HCT116 (cell line): ENCODE results near the gene TMEM184B. TPM values are rescaled to one million over a fixed set of nuclear protein-coding genes. Genes with fewer than 3 reads are reported as not detected.

Source experiments
- ATAC-seq: fragments of 200-7000 bp; cut with Tn5 transposase; 2 replicates; pipeline ENCODE4 v1.9.1; 2020; ENCODE audit warnings: mild to moderate bottlenecking, moderate library complexity
- BruUV-seq: library from RNA; stranded (reverse); fragments of 400-500 nt; replicated peaks from 2 replicates; lab custom pipeline; 2021; lab: Mats Ljungman, UMichigan
- CTCF ChIA-PET: fragments of 300-600 bp; sonication (Branson Sonifier 250); formaldehyde crosslinking; loops from one replicate; lab custom pipeline; 2021; ENCODE audit warnings: antibody characterized with exemption; lab: Charles Lee
- POLR2A ChIA-PET: fragments of 300-600, 350-600 bp; sonication (Branson Sonifier 250); formaldehyde crosslinking; loops from one replicate; lab custom pipeline; 2021; ENCODE audit warnings: antibody characterized with exemption; lab: Charles Lee
- RAD21 ChIA-PET, 2 experiments: fragments of 300-600 bp; sonication (Branson Sonifier 250); formaldehyde crosslinking; loops; one replicate each; lab custom pipeline; 2023; ENCODE audit warnings: low total read pairs in 2 of 2; ENCODE audit not compliant: uncharacterized antibody in 2 of 2, unreplicated experiment in 2 of 2, low non-redundant PET in 1 of 2; lab: Charles Lee
- DNase-seq: peaks from one replicate; pipeline ENCODE4 v3.0.0-alpha.2; 2010; ENCODE audit warnings: low read depth, low spot score
- H2AFZ ChIP-seq: fragments of 200-600 bp; shearing (Covaris generic), sonication (generic); 2 replicates; pipeline ENCODE4 v1.6.1; 2017; ENCODE audit warnings: low read depth, mixed run types, mixed read lengths, antibody characterized with exemption, low read length; ENCODE audit not compliant: poor library complexity, severe bottlenecking
- H3K27ac ChIP-seq: 2 replicates; pipeline ENCODE4 v1.5.1; 2012; ENCODE audit warnings: low read depth, low read length
- H3K27me3 ChIP-seq: fragments of 200-600 bp; sonication (generic); 2 replicates; pipeline ENCODE4 v1.6.1; 2016; ENCODE audit warnings: mixed run types, low read length, mixed read lengths; ENCODE audit not compliant: insufficient read depth
- H3K36me3 ChIP-seq, 2 experiments: fragments of 200-500 bp in 1 of 2; fragments of 200-600 bp in 1 of 2; sonication (Bioruptor generic) in 1 of 2; sonication (generic) in 1 of 2; 2 replicates each; pipeline versions ENCODE4 v1.5.1 to v1.6.1; 2014 to 2016; ENCODE audit warnings: low read length in 2 of 2, inconsistent platforms in 1 of 2, mixed read lengths in 1 of 2, mixed run types in 1 of 2; ENCODE audit not compliant: insufficient read depth in 2 of 2, control insufficient read depth in 1 of 2
- H3K4me1 ChIP-seq, 2 experiments: fragments of 200-600 bp in 1 of 2; sonication (generic) in 1 of 2; 2 replicates each; pipeline versions ENCODE4 v1.5.1 to v1.6.1; 2012 to 2017; ENCODE audit warnings: low read length in 2 of 2, inconsistent platforms in 1 of 2, mild to moderate bottlenecking in 1 of 2, mixed read lengths in 1 of 2, mixed run types in 1 of 2, moderate library complexity in 1 of 2; ENCODE audit not compliant: insufficient read depth in 2 of 2, control insufficient read depth in 1 of 2
- H3K4me2 ChIP-seq: fragments of 200-600 bp; sonication (generic); 2 replicates; pipeline ENCODE4 v1.6.1; 2017; ENCODE audit warnings: mixed run types, low read length, mixed read lengths
- H3K4me3 ChIP-seq, 2 experiments: fragments of 200-600 bp in 1 of 2; sonication (generic) in 1 of 2; replicated peaks in 1 of 2; 2 replicates each; pipeline ENCODE4 v1.5.1; 2011 to 2016; ENCODE audit warnings: low read length in 2 of 2, control low read depth in 1 of 2, low read depth in 1 of 2, mild to moderate bottlenecking in 1 of 2, mixed read lengths in 1 of 2, mixed run types in 1 of 2
- H3K79me2 ChIP-seq: fragments of 200-600 bp; sonication (generic); 2 replicates; pipeline ENCODE4 v1.6.1; 2017; ENCODE audit warnings: mild to moderate bottlenecking, mixed run types, low read length, moderate library complexity, mixed read lengths; ENCODE audit not compliant: insufficient read depth
- H3K9ac ChIP-seq: fragments of 200-600 bp; sonication (generic); 2 replicates; pipeline ENCODE4 v1.6.1; 2016; ENCODE audit warnings: low read length, mixed read lengths
- H3K9me2 ChIP-seq: fragments of 200-600 bp; sonication (generic), shearing (Covaris generic); 2 replicates; pipeline ENCODE4 v1.6.1; 2017; ENCODE audit warnings: mixed run types, mild to moderate bottlenecking, moderate library complexity; ENCODE audit not compliant: insufficient read depth
- H3K9me3 ChIP-seq, 2 experiments: fragments of 200-500 bp in 1 of 2; fragments of 200-600 bp in 1 of 2; sonication (Bioruptor generic) in 1 of 2; sonication (generic) in 1 of 2; 2 replicates each; pipeline ENCODE4 v1.6.1; 2014 to 2017; ENCODE audit warnings: low read length in 2 of 2, mixed read lengths in 2 of 2, inconsistent platforms in 1 of 2, low read depth in 1 of 2, mild to moderate bottlenecking in 1 of 2, mixed run types in 1 of 2, moderate library complexity in 1 of 2; ENCODE audit not compliant: control insufficient read depth in 1 of 2, insufficient read depth in 1 of 2
- H4K20me1 ChIP-seq: fragments of 200-600 bp; sonication (generic), shearing (Covaris generic); 2 replicates; pipeline ENCODE4 v1.6.1; 2017; ENCODE audit warnings: mixed run types, mild to moderate bottlenecking, moderate library complexity; ENCODE audit not compliant: insufficient read depth
- CBX3 ChIP-seq: IDR thresholded peaks from 2 replicates; pipeline ENCODE4 v1.6.1; 2012; ENCODE audit warnings: low read depth
- FOSL1 ChIP-seq: IDR thresholded peaks from 2 replicates; pipeline ENCODE4 v1.6.1; 2012; ENCODE audit warnings: low read depth
- REST ChIP-seq: IDR thresholded peaks from 2 replicates; pipeline ENCODE4 v1.6.1; 2012; ENCODE audit warnings: low read depth
- YY1 ChIP-seq: IDR thresholded peaks from 2 replicates; pipeline ENCODE4 v1.6.1; 2011; ENCODE audit warnings: low read length, low read depth, moderate library complexity, mild to moderate bottlenecking; ENCODE audit not compliant: insufficient replicate concordance; ENCODE audit errors: extremely low read depth
- intact Hi-C: fragments of 100-400 bp; cut with micrococcal nuclease; formaldehyde crosslinking; loops from 2 replicates; pipeline ENCODE4 v1.10.0; 2022
- total RNA-seq: library from RNA; stranded (reverse); gene quantifications from one replicate; pipeline ENCODE4 v1.2.1, GENCODE V29; 2021; ENCODE audit not compliant: unreplicated experiment
- TF ChIP-seq, protein P1 (sequence below): IDR thresholded peaks from 2 replicates; pipeline ENCODE4 v1.6.1; 2011; ENCODE audit warnings: mild to moderate bottlenecking, low read length, moderate library complexity; ENCODE audit not compliant: insufficient replicate concordance; ENCODE audit errors: extremely low read depth

Gene TMEM184B
- total RNA-seq, 1 experiment from 2014 or later, result 66.0 TPM

GRCh38 chr22:38243007-38243765, 29.6 kb downstream of the TMEM184B start:
- Histone ChIP-seq H3K9me3 (no peaks in the 10 kb centered on the region), H3K4me3 (no peak overlapping the region), H3K79me2 (no peaks in the 10 kb centered on the region; the same call in 1 of the 2 replicates), H3K9ac (no peak overlapping the region), H3K9me2 (no peaks in the 10 kb centered on the region), H3K4me2 (no peak overlapping the region), H2AFZ (no peak overlapping the region), H3K4me1 (peaks cover 26 to 36% of the 10 kb centered on the region in 2 experiments), H3K36me3 (peaks cover 0 to 3% of the 10 kb centered on the region in 2 experiments; a peak in 1 of 4 replicates), H4K20me1 (no peaks in the 10 kb centered on the region), H3K27me3 (no peaks in the 10 kb centered on the region), H3K27ac (no peak overlapping the region)
- POLR2A ChIA-PET, result no interaction called here
- intact Hi-C loops, result no loop called here
- RAD21 ChIA-PET, result no interaction called here
- ATAC-seq, result no peak
- CTCF ChIA-PET, result no interaction called here
- TF ChIP-seq REST (no peak), FOSL1 (no peak), CBX3 (no peak), YY1 (no peak)
- TF ChIP-seq, protein P1, sequence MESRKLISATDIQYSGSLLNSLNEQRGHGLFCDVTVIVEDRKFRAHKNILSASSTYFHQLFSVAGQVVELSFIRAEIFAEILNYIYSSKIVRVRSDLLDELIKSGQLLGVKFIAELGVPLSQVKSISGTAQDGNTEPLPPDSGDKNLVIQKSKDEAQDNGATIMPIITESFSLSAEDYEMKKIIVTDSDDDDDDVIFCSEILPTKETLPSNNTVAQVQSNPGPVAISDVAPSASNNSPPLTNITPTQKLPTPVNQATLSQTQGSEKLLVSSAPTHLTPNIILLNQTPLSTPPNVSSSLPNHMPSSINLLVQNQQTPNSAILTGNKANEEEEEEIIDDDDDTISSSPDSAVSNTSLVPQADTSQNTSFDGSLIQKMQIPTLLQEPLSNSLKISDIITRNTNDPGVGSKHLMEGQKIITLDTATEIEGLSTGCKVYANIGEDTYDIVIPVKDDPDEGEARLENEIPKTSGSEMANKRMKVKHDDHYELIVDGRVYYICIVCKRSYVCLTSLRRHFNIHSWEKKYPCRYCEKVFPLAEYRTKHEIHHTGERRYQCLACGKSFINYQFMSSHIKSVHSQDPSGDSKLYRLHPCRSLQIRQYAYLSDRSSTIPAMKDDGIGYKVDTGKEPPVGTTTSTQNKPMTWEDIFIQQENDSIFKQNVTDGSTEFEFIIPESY, result no peak
- DNase-seq, result no peak
- BruUV-seq, result no TSS peak
